Prostate gland (tissue), 2 donors: ENCODE measurements around the gene NCBP2L. TPM values are rescaled to one million over a fixed set of nuclear protein-coding genes. Genes with fewer than 3 reads are reported as not detected.

Source experiments
- DNase-seq: peaks from one replicate; pipeline ENCODE4 v3.0.0-alpha.2; 2019; ENCODE audit warnings: low spot score
- H3K27ac ChIP-seq, 2 donors: fragments of 200-600 bp; sonication (generic); 2 replicates each; pipeline ENCODE4 v1.5.1; 2017 to 2019
- H3K27me3 ChIP-seq: fragments of 200-600 bp; sonication (generic); replicated peaks from 2 replicates; pipeline ENCODE4 v1.5.1; 2019; ENCODE audit not compliant: insufficient read depth
- H3K36me3 ChIP-seq, 2 donors: fragments of 200-600 bp; sonication (generic); 1 replicate in 1 of 2; 2 replicates in 1 of 2; pipeline versions ENCODE4 v1.5.1 to v1.8.1; 2017 to 2019
- H3K4me1 ChIP-seq: fragments of 200-600 bp; sonication (generic); replicated peaks from 2 replicates; pipeline ENCODE4 v1.5.1; 2019
- H3K4me3 ChIP-seq, 2 donors: fragments of 200-600 bp; sonication (generic); 2 replicates each; pipeline ENCODE4 v1.5.1; 2017 to 2019
- H3K9me3 ChIP-seq: fragments of 200-600 bp; sonication (generic); 2 replicates; pipeline ENCODE4 v1.5.1; 2017
- POLR2A ChIP-seq: fragments of 450-650 bp; IDR thresholded peaks from one replicate; pipeline ENCODE4 v1.6.1; 2016; ENCODE audit warnings: antibody characterized with exemption, mild to moderate bottlenecking
- POLR2AphosphoS5 ChIP-seq: sonication (generic); formaldehyde crosslinking; IDR thresholded peaks from one replicate; pipeline ENCODE4 v1.6.1; 2017; ENCODE audit warnings: antibody characterized with exemption
- WGBS: methylation state at CpG from one replicate; pipeline ENCODE4 v1.1.5; 2018; 5-methylcytosine and 5-hydroxymethylcytosine counted together
- intact Hi-C: fragments of 100-400 bp; cut with DNase I; formaldehyde crosslinking; loops from one replicate; pipeline ENCODE4 v1.14.2; 2022
- total RNA-seq, 2 donors: library from RNA; depleted of rRNA; stranded (reverse); fragments of >200 nt; gene quantifications; one replicate each; pipeline ENCODE4 v1.1.0, GENCODE V29; 2016
- TF ChIP-seq, protein P1 (sequence below), 4 experiments: fragments of 200-600 bp in 2 of 4; fragments of 450-650 bp in 2 of 4; sonication (generic) in 2 of 4; IDR thresholded peaks; 1 replicate in 3 of 4; 2 replicates in 1 of 4; pipeline ENCODE4 v1.5.1; 2016 to 2019; ENCODE audit warnings: antibody characterized with exemption in 4 of 4, mild to moderate bottlenecking in 2 of 4, moderate library complexity in 2 of 4

Gene NCBP2L
- total RNA-seq, 2 donors from 2014 or later: 1.2 TPM; not detected in 1

DNA sequence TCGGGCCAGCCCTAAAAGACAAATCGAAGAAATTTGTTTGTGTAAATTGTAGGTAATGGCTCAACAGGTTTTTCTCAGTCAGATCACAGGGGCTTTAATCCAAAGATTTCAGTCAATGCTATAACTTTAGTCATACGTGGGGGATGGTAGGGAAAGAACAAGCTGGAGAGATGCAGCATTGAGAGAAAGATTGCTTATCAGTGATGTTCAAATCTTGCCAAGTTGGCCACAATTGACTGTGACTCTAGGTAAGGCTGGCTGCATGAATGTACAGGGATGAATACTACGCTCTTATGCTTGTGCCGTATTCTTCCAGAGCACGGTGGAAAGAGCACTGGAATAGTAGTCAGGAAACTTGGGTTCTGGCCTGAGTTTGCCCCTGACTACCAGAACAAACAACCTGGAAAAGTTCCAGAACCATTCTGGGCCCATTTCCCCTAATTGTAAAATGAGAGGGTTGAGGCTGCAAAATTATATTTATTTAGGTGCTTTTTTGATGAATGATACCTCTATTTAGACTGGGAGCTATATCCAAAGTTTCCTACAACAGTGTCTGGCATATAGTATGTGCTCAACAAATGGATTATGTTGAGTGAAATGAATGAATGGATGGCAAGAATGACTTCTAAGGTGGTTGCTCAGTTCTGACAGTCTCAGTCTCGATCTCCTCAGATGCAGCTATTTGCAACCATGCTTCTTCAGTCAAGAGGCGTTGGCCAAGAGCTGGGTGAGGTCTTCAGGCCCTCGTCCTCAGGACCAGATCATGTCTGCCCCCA lies 46.4 kb upstream of the NCBP2L start:
- TF ChIP-seq POLR2A (no peak), POLR2AphosphoS5 (peak; percentile 38)
- peak overlapping the region; percentile 80 to 98 for H3K27ac ChIP-seq
- no peaks in the 10 kb centered on the region for H3K9me3 ChIP-seq
- H3K4me3 ChIP-seq: no peak overlapping the region
- intact Hi-C loops: no loop called here
- no peaks in the 10 kb centered on the region for H3K36me3 ChIP-seq
- no peaks in the 10 kb centered on the region for H3K4me1 ChIP-seq
- no peak for DNase-seq
- WGBS: 64% methylated on average over 9 of the region's 9 CpGs
- no peaks in the 10 kb centered on the region for H3K27me3 ChIP-seq

DNA sequence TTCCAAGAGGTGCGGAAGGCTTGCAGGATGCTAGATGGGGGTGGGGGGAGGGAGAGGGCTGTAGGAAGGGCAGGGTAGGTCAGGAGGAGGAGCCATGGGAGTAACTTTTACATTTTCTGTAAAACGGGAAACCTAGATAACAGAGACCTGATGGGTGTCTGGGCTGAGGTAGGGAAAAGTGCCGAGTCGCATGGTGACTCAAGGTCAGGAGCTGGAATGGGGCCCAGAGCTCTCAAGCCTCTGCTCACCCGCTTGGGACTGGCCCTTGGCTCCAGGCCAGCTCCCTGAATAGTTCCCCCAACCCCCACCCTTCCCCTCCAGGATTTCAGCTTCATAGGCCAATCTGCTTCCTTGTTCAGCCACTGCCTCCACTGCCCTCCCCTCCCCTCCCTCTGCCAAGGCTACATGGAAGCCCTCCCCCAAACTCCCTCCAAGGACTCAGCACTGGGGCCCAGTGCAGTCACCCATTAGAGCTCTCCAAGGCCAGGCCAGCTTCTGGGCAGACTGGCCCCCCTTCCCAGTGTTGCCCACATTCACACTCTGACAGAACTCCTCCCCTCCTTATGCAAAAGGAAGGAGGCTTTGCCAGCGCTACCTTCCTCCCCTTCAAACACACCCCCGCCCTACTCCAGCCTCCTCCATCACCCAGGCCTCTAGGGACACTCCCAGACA lies 45.6 kb upstream of the NCBP2L start:
- Histone ChIP-seq H3K27ac (peak overlapping the region; percentile 80 to 98), H3K27me3 (no peaks in the 10 kb centered on the region), H3K4me3 (no peak overlapping the region), H3K9me3 (no peaks in the 10 kb centered on the region), H3K36me3 (no peaks in the 10 kb centered on the region), H3K4me1 (no peaks in the 10 kb centered on the region)
- intact Hi-C loops: no loop called here
- TF ChIP-seq POLR2AphosphoS5 (peak; percentile 39), POLR2A (no peak)
- TF ChIP-seq, protein P1, sequence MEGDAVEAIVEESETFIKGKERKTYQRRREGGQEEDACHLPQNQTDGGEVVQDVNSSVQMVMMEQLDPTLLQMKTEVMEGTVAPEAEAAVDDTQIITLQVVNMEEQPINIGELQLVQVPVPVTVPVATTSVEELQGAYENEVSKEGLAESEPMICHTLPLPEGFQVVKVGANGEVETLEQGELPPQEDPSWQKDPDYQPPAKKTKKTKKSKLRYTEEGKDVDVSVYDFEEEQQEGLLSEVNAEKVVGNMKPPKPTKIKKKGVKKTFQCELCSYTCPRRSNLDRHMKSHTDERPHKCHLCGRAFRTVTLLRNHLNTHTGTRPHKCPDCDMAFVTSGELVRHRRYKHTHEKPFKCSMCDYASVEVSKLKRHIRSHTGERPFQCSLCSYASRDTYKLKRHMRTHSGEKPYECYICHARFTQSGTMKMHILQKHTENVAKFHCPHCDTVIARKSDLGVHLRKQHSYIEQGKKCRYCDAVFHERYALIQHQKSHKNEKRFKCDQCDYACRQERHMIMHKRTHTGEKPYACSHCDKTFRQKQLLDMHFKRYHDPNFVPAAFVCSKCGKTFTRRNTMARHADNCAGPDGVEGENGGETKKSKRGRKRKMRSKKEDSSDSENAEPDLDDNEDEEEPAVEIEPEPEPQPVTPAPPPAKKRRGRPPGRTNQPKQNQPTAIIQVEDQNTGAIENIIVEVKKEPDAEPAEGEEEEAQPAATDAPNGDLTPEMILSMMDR (IDR thresholded peaks at IDR 0.05): no peak
- 35% methylated on average over 7 of the region's 7 CpGs for WGBS
- peak; percentile 68 for DNase-seq

DNA sequence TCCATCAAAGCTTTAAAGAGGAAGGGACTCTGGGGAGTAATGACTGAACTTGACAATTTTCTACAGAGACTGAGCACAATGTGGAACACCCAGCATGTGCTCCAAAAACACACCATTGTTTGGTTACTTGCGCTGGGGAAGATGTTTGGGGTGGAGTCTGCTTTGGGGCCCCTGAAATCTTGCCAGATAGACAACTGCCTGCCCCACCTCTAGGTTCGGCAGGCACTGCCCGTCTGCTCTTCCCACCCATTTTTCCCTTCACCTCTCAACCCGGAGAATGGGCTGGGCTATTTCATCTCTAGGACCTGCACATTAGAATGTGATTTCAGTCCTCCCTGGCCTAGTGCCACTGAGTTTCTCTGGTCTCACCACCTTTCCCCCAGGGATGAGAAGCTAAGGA lies 43.8 kb upstream of the NCBP2L start:
- DNase-seq: no peak
- Histone ChIP-seq H3K27ac (peak overlapping the region; percentile 51 to 98), H3K9me3 (no peaks in the 10 kb centered on the region), H3K36me3 (no peaks in the 10 kb centered on the region), H3K4me1 (no peaks in the 10 kb centered on the region), H3K4me3 (no peak overlapping the region), H3K27me3 (no peaks in the 10 kb centered on the region)
- intact Hi-C loops: no loop called here
- TF ChIP-seq, protein P1 (IDR thresholded peaks at IDR 0.05): no peak
- TF ChIP-seq POLR2A (no peak), POLR2AphosphoS5 (no peak)
- WGBS: 76% methylated on average over 4 of the region's 4 CpGs

DNA sequence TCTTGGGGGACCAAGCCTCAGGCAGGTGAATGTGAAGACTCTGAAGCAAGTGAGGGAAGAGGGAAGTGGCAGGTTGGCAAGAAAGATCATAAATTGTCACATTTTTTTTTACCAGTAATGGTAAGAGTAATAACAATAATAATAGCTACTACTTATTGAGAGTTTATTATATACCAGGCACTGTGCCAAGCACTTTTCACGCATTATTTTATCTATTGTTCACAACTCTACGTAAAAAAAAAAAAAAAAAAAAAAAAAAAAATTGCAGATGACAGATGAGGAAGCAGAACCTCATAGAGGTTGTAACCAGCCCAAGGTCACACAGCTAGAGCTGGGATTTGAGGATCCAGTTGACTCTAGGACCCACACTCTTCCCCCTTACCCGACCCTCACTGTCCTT lies 42.9 kb upstream of the NCBP2L start:
- H3K9me3 ChIP-seq: no peaks in the 10 kb centered on the region
- DNase-seq: no peak
- 90% methylated on average over 3 of the region's 3 CpGs for WGBS
- intact Hi-C loops: no loop called here
- H3K36me3 ChIP-seq: no peaks in the 10 kb centered on the region
- H3K27me3 ChIP-seq: no peaks in the 10 kb centered on the region
- H3K27ac ChIP-seq: peak overlapping the region; percentile 51 to 98
- TF ChIP-seq, protein P1 (IDR thresholded peaks at IDR 0.05): no peak
- TF ChIP-seq POLR2A (no peak), POLR2AphosphoS5 (no peak)
- H3K4me3 ChIP-seq: no peak overlapping the region
- no peaks in the 10 kb centered on the region for H3K4me1 ChIP-seq

DNA sequence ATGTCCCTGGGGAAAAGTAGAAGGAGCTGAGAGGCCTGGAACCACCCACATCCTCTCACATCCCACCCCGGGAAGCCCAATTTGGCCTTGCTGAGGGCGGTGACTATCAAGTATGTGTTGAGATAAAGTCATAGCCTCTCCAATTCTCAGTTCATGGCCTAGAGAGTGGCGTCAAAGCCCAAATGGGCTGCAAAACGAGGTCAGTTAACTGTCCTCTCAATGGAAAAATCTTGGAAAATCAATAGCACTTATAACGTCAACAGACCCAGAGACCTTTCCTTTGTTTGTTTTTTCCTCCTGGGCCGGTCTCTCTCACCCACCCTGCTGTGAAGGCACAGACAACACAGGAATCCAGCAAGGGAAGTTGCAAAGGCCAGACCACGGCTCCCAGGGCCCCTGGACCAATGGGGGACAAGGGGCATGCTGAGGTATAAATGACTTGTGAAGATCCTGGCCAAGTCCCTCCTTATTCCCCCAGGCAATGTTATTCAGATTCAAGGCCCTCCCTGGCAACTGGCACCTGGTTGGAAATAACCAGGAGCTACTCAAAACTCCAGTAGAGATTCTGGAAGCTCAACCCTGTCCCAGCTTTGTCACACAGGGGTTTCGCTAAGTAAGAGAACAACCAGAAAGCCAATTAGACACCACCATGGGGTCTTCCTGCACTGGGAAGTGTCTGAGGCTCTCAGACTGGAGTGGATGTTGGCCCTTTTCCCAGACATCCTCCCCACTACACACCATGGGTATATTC lies 40.6 kb upstream of the NCBP2L start:
- DNase-seq: no peak
- Histone ChIP-seq H3K4me1 (no peaks in the 10 kb centered on the region), H3K27ac (peak overlapping the region; percentile 45 to 90), H3K27me3 (no peaks in the 10 kb centered on the region), H3K4me3 (no peak overlapping the region), H3K36me3 (no peaks in the 10 kb centered on the region), H3K9me3 (no peaks in the 10 kb centered on the region)
- TF ChIP-seq POLR2A (no peak), POLR2AphosphoS5 (no peak)
- TF ChIP-seq, protein P1 (IDR thresholded peaks at IDR 0.05): no peak
- intact Hi-C loops: no loop called here
- WGBS: 74% methylated on average over 8 of the region's 8 CpGs
